Kidney epithelial cell (primary cell): ENCODE data around the gene CABLES1. TPM values are rescaled to one million over a fixed set of nuclear protein-coding genes. Genes with fewer than 3 reads are reported as not detected.
"Not testable (repeated sequence)": the region's sequence is repeated elsewhere in the genome, so short reads cannot be mapped to it uniquely, and the experiment has no call there.

Experiments
- DNase-seq: peaks from one replicate; pipeline ENCODE4 v3.0.0-alpha.2; 2010; ENCODE audit warnings: low read depth
- H3K27me3 ChIP-seq: 2 replicates; pipeline ENCODE4 v1.6.0; 2011; ENCODE audit warnings: low read length; ENCODE audit not compliant: control insufficient read depth, insufficient read depth
- H3K36me3 ChIP-seq: 2 replicates; pipeline ENCODE4 v1.5.1; 2011; ENCODE audit warnings: low read length; ENCODE audit not compliant: control insufficient read depth, insufficient read depth
- H3K4me3 ChIP-seq: 2 replicates; pipeline ENCODE4 v1.5.1; 2011; ENCODE audit warnings: low read depth, mild to moderate bottlenecking, control low read depth, low read length
- total RNA-seq: library from RNA; depleted of rRNA; stranded (reverse); fragments of >200 nt; gene quantifications from 2 replicates; pipeline ENCODE4 v1.2.3, GENCODE V29; 2015
- TF ChIP-seq, protein P1 (sequence below): IDR thresholded peaks from 2 replicates; pipeline ENCODE4 v1.5.1; 2011; ENCODE audit warnings: mild to moderate bottlenecking, moderate library complexity, low read length, control low read depth, inconsistent platforms; ENCODE audit not compliant: insufficient read depth, poor library complexity, severe bottlenecking

The CABLES1 gene, protein sequence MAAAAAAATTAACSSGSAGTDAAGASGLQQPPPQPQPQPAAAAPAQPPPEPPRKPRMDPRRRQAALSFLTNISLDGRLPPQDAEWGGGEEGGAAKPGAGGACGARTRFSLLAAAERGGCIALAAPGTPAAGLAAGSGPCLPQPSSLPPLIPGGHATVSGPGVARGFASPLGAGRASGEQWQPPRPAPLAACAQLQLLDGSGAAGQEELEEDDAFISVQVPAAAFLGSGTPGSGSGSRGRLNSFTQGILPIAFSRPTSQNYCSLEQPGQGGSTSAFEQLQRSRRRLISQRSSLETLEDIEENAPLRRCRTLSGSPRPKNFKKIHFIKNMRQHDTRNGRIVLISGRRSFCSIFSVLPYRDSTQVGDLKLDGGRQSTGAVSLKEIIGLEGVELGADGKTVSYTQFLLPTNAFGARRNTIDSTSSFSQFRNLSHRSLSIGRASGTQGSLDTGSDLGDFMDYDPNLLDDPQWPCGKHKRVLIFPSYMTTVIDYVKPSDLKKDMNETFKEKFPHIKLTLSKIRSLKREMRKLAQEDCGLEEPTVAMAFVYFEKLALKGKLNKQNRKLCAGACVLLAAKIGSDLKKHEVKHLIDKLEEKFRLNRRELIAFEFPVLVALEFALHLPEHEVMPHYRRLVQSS
- total RNA-seq = 7.5 and 9.6 TPM in 2 replicates

DNA sequence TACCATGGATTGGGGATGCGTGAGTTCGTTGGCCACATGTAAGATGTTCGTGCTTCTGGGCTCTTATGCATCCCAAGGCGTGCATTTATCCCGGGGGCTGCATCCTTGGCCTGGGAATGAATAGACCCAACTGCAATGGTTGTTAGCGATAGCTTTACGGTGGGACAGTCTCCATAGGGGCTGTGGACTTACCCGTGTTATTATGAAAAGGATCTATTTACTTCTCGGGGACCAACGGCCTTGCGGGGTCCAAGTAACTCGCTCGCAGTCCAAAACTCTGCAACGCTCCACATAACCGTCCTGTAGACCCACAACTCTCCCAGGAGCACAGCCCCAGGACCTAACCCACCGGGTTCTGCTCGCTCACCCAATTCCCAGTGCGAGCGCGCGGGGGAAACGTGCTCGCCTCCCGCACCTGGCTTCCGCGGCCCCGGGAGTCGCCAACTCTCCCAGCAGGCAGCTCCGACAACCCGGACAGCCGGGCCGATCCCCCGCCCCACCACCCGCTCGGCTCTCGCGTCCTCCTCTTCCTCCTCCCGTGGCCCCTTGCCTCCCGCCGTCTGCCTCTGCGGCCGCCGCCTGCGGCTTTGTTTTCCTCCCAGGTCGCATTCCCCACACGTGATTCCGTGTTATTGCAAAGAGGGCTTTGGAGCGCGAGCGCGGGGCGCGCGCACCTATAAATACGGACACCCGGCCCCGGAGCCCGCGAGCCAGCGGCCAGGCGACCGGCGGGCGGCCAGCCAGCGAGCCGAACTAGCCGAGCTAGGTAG is at the start of gene CABLES1:
CABLES1 (plus strand) TSS at position 706 of the 770 bp plus-strand sequence. CDS start 278 bp downstream, outside the sequence.
- TF ChIP-seq, protein P1, sequence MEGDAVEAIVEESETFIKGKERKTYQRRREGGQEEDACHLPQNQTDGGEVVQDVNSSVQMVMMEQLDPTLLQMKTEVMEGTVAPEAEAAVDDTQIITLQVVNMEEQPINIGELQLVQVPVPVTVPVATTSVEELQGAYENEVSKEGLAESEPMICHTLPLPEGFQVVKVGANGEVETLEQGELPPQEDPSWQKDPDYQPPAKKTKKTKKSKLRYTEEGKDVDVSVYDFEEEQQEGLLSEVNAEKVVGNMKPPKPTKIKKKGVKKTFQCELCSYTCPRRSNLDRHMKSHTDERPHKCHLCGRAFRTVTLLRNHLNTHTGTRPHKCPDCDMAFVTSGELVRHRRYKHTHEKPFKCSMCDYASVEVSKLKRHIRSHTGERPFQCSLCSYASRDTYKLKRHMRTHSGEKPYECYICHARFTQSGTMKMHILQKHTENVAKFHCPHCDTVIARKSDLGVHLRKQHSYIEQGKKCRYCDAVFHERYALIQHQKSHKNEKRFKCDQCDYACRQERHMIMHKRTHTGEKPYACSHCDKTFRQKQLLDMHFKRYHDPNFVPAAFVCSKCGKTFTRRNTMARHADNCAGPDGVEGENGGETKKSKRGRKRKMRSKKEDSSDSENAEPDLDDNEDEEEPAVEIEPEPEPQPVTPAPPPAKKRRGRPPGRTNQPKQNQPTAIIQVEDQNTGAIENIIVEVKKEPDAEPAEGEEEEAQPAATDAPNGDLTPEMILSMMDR = no peak
- no peak for DNase-seq
- H3K36me3 ChIP-seq = no peaks in the 10 kb centered on the region
- peak within 1 kb of the TSS; percentile 71 for H3K4me3 ChIP-seq
- no peaks in the 10 kb centered on the region for H3K27me3 ChIP-seq

DNA sequence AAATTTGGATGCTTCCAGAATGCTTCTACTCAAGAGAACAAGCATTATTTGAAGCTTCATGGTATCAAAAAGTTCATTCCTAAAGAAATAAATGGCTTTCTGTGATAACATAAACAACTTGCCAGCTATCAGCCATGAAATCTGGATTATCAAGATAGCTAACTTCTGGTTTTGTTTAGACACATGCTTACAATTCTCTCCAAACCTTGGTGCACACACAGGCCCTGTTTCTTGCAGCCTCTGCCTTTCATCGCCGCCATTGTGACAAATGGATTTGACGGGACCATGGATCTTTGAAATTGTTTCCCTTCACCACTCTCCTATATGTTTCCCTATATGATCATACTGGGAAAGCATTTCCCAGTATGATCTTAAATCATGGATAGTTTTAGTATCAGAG is 47.9 kb upstream of the CABLES1 start:
- no peak for DNase-seq
- H3K36me3 ChIP-seq = no peaks in the 10 kb centered on the region
- TF ChIP-seq, protein P1 = no peak
- H3K4me3 ChIP-seq = no peak overlapping the region
- no peaks in the 10 kb centered on the region for H3K27me3 ChIP-seq

DNA sequence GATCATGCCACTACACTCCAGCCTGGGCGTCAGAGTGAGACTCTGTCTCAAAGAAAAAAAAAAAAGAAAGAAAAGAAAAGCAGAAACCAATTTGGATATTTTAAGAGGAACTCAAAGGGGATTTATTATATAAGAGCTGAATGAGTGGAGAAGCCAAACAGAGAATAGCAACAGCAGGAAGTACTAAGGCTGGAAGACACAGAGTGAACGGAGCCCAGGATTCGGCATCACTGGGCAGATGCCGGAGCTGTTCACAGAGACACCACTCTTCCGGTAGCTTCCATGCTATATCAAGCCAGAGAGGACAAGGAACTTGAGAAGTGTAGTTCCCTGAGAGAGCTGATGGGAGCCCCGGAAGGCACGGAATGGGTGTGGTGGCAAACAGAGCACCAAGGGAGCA is 47.0 kb upstream of the CABLES1 start:
- Histone ChIP-seq H3K27me3 (no peaks in the 10 kb centered on the region), H3K36me3 (no peaks in the 10 kb centered on the region), H3K4me3 (no peak overlapping the region)
- no peak for DNase-seq
- TF ChIP-seq, protein P1 = no peak

DNA sequence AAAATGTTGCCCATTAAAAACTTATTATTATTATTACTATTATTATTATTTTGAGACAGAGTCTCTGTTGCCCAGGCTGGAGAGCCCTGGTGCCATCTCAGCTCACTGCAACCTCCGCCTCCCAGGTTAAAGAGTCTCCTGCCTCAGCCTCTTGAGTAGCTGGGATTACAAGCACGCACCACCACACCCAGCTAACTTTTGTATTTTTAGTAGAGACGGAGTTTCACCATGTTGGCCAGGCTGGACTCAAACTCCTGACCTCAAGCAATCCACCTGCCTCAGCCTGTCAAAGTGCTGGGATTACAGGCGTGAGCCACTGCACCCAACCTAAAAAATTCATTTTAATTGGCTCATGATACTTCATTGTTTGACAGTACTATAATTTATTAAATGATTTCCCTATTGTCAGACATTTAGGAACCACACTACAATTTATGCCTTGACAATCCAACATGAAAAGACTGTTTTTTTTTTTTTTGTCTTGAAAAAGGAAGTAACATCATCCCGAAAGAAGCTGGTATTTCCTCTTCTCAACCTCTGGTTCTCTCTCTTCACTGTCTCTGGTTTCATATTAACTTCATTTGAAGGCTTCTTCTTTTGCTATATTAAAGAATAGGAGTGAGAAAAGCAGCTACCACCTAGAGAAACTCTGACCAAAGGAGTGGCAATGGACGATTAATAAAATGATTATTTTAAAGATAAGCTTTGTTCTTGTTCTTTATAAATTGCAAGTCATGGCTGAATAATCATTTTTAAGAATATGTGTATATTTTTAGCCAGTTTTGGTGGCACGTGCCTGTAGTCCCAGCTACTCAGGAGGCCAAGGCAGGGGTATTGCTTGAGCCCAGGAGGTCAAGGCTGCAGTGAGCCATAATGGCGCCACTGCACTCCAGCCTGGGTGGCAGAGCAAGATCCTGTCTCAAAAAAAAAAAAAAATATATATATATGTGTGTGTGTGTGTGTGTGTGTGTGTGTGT is 44.0 kb upstream of the CABLES1 start:
- not testable (repeated sequence) for H3K36me3 ChIP-seq, H3K27me3 ChIP-seq, H3K4me3 ChIP-seq, DNase-seq

DNA sequence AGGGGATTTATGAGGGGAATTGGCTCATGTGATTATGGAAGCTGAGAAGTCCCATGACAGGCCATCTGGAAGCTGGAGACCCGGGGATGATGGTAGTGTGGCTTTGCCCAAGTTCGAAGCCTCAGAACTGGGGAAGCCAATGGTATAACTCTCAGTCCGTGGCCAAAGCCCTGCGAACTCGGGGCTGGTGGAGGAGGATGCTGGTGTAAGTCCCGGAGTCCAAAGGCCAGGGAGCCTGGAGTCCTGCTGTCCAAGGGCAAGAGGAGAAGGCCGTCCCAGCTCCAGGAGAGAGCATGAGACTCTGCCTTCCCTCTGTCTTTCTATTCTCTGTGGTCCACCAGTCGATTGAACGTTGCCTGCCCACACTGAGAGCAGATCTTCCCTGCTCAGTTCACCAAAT is 43.2 kb upstream of the CABLES1 start:
- no peaks in the 10 kb centered on the region for H3K27me3 ChIP-seq
- TF ChIP-seq, protein P1 = no peak
- no peak for DNase-seq
- no peak overlapping the region for H3K4me3 ChIP-seq
- no peaks in the 10 kb centered on the region for H3K36me3 ChIP-seq

DNA sequence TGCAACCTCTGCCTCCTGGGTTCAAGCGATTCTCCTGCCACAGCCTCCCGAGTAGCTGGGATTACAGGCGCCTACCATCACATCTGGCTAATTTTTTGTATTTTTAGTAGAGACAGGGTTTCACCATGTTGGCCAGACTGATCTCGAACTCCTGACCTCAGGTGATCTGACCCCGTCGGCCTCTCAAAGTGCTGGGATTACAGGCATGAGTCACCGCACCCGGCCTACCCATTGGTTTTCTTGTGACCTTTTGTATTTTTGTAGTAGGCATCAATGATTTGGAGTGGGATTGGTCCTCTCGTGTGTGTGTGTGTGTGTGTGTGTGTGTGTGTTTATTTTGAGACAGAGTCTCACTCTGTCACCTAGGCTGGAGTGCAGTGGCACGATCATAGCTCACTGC is 42.2 kb upstream of the CABLES1 start:
- not testable (repeated sequence) for H3K27me3 ChIP-seq, H3K4me3 ChIP-seq, DNase-seq, H3K36me3 ChIP-seq
